GM23338 (cell line): ENCODE results near the gene AIP. TPM values are rescaled to one million over a fixed set of nuclear protein-coding genes. Genes with fewer than 3 reads are reported as not detected.

Experiments
- ATAC-seq: fragments of 200-7000 bp; cut with Tn5 transposase; 3 replicates; pipeline ENCODE4 v1.9.1; 2020
- DNase-seq: peaks from one replicate; pipeline ENCODE4 v3.0.0-alpha.2; 2015; ENCODE audit warnings: low spot score
- H2AFZ ChIP-seq: fragments of 200-600 bp; sonication (generic); 2 replicates; pipeline ENCODE4 v1.8.0; 2016; ENCODE audit warnings: antibody characterized with exemption, mild to moderate bottlenecking, moderate library complexity
- H3F3A ChIP-seq: fragments of 200-600 bp; sonication (generic); replicated peaks from 2 replicates; pipeline ENCODE4 v1.8.0; 2017; ENCODE audit warnings: antibody characterized with exemption, mixed run types, low read depth
- H3K27ac ChIP-seq: fragments of 200-600 bp; sonication (generic); 2 replicates; pipeline ENCODE4 v1.6.1; 2016; ENCODE audit warnings: low read depth
- H3K27me3 ChIP-seq: fragments of 200-600 bp; sonication (generic); 2 replicates; pipeline ENCODE4 v1.8.0; 2016; ENCODE audit warnings: mild to moderate bottlenecking, mixed run types, moderate library complexity; ENCODE audit not compliant: insufficient read depth
- H3K36me3 ChIP-seq: fragments of 200-600 bp; sonication (generic); 2 replicates; pipeline ENCODE4 v1.8.0; 2016; ENCODE audit warnings: mild to moderate bottlenecking; ENCODE audit not compliant: insufficient read depth
- H3K4me1 ChIP-seq: fragments of 200-600 bp; sonication (generic); 2 replicates; pipeline ENCODE4 v1.8.0; 2016; ENCODE audit warnings: mild to moderate bottlenecking, moderate library complexity; ENCODE audit not compliant: insufficient read depth
- H3K4me2 ChIP-seq: fragments of 200-600 bp; sonication (generic); 2 replicates; pipeline ENCODE4 v1.7.1; 2017; ENCODE audit warnings: mixed run types
- H3K4me3 ChIP-seq: fragments of 200-600 bp; sonication (generic); 2 replicates; pipeline ENCODE4 v1.6.1; 2016; ENCODE audit warnings: mixed run types
- H3K79me2 ChIP-seq: fragments of 200-600 bp; sonication (generic); replicated peaks from 2 replicates; pipeline ENCODE4 v1.8.0; 2017; ENCODE audit warnings: mild to moderate bottlenecking; ENCODE audit not compliant: insufficient read depth
- H3K9me2 ChIP-seq: fragments of 200-600 bp; sonication (generic); 2 replicates; pipeline ENCODE4 v1.8.0; 2017; ENCODE audit not compliant: insufficient read depth
- H4K20me1 ChIP-seq: fragments of 200-600 bp; sonication (generic); replicated peaks from 2 replicates; pipeline ENCODE4 v1.8.0; 2017; ENCODE audit warnings: mild to moderate bottlenecking; ENCODE audit not compliant: insufficient read depth
- H3K27ac Mint-ChIP-seq: 2 replicates; pipeline ENCODE4 v1.8.0; 2020; ENCODE audit warnings: inconsistent platforms, mild to moderate bottlenecking, moderate library complexity, mixed read lengths
- H3K27me3 Mint-ChIP-seq: 3 replicates; pipeline ENCODE4 v1.8.0; 2022; ENCODE audit warnings: low read depth, mild to moderate bottlenecking, moderate library complexity, mixed read lengths, inconsistent platforms; ENCODE audit not compliant: insufficient read depth, poor library complexity
- H3K36me3 Mint-ChIP-seq: 3 replicates; pipeline ENCODE4 v1.8.0; 2021; ENCODE audit warnings: low read depth, mild to moderate bottlenecking, inconsistent platforms, moderate library complexity, mixed read lengths
- H3K4me1 Mint-ChIP-seq: 3 replicates; pipeline ENCODE4 v1.8.0; 2020; ENCODE audit warnings: mild to moderate bottlenecking, inconsistent platforms, mixed read lengths
- H3K4me3 Mint-ChIP-seq: 3 replicates; pipeline ENCODE4 v1.8.0; 2021; ENCODE audit warnings: moderate library complexity, mild to moderate bottlenecking, inconsistent platforms, mixed read lengths
- H3K9me3 Mint-ChIP-seq: 3 replicates; pipeline ENCODE4 v1.8.0; 2020; ENCODE audit warnings: moderate library complexity, mild to moderate bottlenecking, inconsistent platforms, mixed read lengths
- CREB1 ChIP-seq: fragments of 250-450 bp; sonication (Bioruptor Pico); IDR thresholded peaks from 2 replicates; pipeline ENCODE4 v1.5.0; 2020; ENCODE audit warnings: low read depth, mild to moderate bottlenecking, moderate library complexity
- CTCF ChIP-seq, 2 experiments: fragments of 200-600 bp in 1 of 2; sonication (generic) in 1 of 2; conservative IDR thresholded peaks; 2 replicates each; pipeline versions ENCODE4 v1.5.1 to v1.6.1; 2016 to 2017; ENCODE audit warnings: antibody characterized with exemption in 2 of 2, low read depth in 2 of 2, mild to moderate bottlenecking in 2 of 2, moderate library complexity in 1 of 2
- ETS1 ChIP-seq: IDR thresholded peaks from 2 replicates; pipeline ENCODE4 v1.6.1; 2016; ENCODE audit warnings: antibody characterized with exemption
- EZH2 ChIP-seq: fragments of 200-600 bp; sonication (generic); IDR thresholded peaks from one replicate; pipeline ENCODE4 v1.8.0; 2017; ENCODE audit warnings: antibody characterized with exemption, mild to moderate bottlenecking, low read depth; ENCODE audit not compliant: unreplicated experiment
- EZH2phosphoT487 ChIP-seq: fragments of 200-600 bp; sonication (generic); IDR thresholded peaks from one replicate; pipeline ENCODE4 v1.8.1; 2018; ENCODE audit warnings: antibody characterized with exemption; ENCODE audit not compliant: unreplicated experiment
- JUNB ChIP-seq: IDR thresholded peaks from one replicate; pipeline ENCODE4 v1.6.1; 2016; ENCODE audit warnings: antibody characterized with exemption; ENCODE audit not compliant: unreplicated experiment
- NANOG ChIP-seq: IDR thresholded peaks from 2 replicates; pipeline ENCODE4 v1.6.1; 2016; ENCODE audit warnings: antibody characterized with exemption, borderline replicate concordance
- REST ChIP-seq: IDR thresholded peaks from one replicate; pipeline ENCODE4 v1.6.1; 2018; ENCODE audit warnings: antibody characterized with exemption; ENCODE audit not compliant: unreplicated experiment
- STAT1 ChIP-seq: IDR thresholded peaks from one replicate; pipeline ENCODE4 v1.6.1; 2016; ENCODE audit warnings: antibody characterized with exemption; ENCODE audit not compliant: unreplicated experiment
- ZNF114 ChIP-seq: fragments of 250-450 bp; sonication (Bioruptor Pico); IDR thresholded peaks from 2 replicates; pipeline ENCODE4 v1.5.0; 2020; ENCODE audit warnings: mild to moderate bottlenecking, moderate library complexity
- ZNF331 ChIP-seq: fragments of 250-450 bp; sonication (Bioruptor Pico); IDR thresholded peaks from 2 replicates; pipeline ENCODE4 v1.5.0; 2020; ENCODE audit warnings: low read depth, mild to moderate bottlenecking, moderate library complexity
- polyA plus RNA-seq: library from polyadenylated mRNA; unstranded; fragments of >200 nt; fragmentation: Nextera tagmentation; extraction: Ambion mirVana; gene quantifications from 2 replicates; pipeline ENCODE4 v1.2.1, GENCODE V29; 2016
- total RNA-seq: library from RNA; depleted of rRNA; stranded (reverse); fragments of >200 nt; shearing (Covaris generic); gene quantifications from 2 replicates; pipeline ENCODE4 v1.2.3, GENCODE V29; 2014

AIP gene
- total and polyA plus RNA-seq, 2 experiments from 2014 or later, result 29.1 to 32.1 TPM

- Histone ChIP-seq H3F3A (no peaks in the 10 kb centered on the region), H3K4me3 (no peak overlapping the region), H3K4me1 (peaks cover 11% of the 10 kb centered on the region; the same call in 1 of the 2 replicates), H3K4me2 (no peak overlapping the region), H3K9me2 (no peaks in the 10 kb centered on the region), H3K36me3 (no peaks in the 10 kb centered on the region), H4K20me1 (no peaks in the 10 kb centered on the region), H2AFZ (no peak overlapping the region), H3K27me3 (no peaks in the 10 kb centered on the region), H3K79me2 (peaks cover 9% of the 10 kb centered on the region; the same call in 1 of the 2 replicates), H3K27ac (no peak overlapping the region)
- Mint-ChIP-seq H3K27ac (no peak overlapping the region), H3K9me3 (no peaks in the 10 kb centered on the region), H3K4me1 (peaks cover 15% of the 10 kb centered on the region; the same call in 2 of the 3 replicates), H3K27me3 (peaks cover 12% of the 10 kb centered on the region), H3K36me3 (no peaks in the 10 kb centered on the region; the same call in 2 of the 3 replicates), H3K4me3 (no peak overlapping the region)
- TF ChIP-seq EZH2phosphoT487, result no peak
- no peak for TF ChIP-seq JUNB
- no peak for TF ChIP-seq ZNF331 (CRISPR knock-in tag)
- no peak for TF ChIP-seq STAT1
- TF ChIP-seq REST, result no peak
- TF ChIP-seq ZNF114 (CRISPR knock-in tag), result no peak
- no peak for TF ChIP-seq ETS1
- DNase-seq (no peak), ATAC-seq (no peak)
These were observed 19.6 kb upstream of the AIP start for GRCh38 chr11:67463186-67463585.

GRCh38 chr11:67463680-67464410 lies 19.0 kb upstream of the AIP start:
- no peak overlapping the region for H3K27ac ChIP-seq
- ATAC-seq (no peak), DNase-seq (no peak)
- H3K27ac Mint-ChIP-seq, result peak overlapping the region; percentile 83; the same call in 1 of the 2 replicates
- peaks cover 9% of the 10 kb centered on the region; the same call in 1 of the 2 replicates for H3K79me2 ChIP-seq
- no peaks in the 10 kb centered on the region for H3F3A ChIP-seq
- H3K36me3 Mint-ChIP-seq, result no peaks in the 10 kb centered on the region; the same call in 2 of the 3 replicates
- no peaks in the 10 kb centered on the region for H3K9me3 Mint-ChIP-seq
- peak overlapping the region; percentile 84 for H2AFZ ChIP-seq
- no peaks in the 10 kb centered on the region for H3K27me3 ChIP-seq
- H3K27me3 Mint-ChIP-seq, result peaks cover 15% of the 10 kb centered on the region
- TF ChIP-seq NANOG (no peak), REST (no peak), ETS1 (no peak), STAT1 (no peak), JUNB (no peak), ZNF331 (CRISPR knock-in tag) (no peak), CREB1 (CRISPR knock-in tag) (no peak), EZH2 (no peak), EZH2phosphoT487 (no peak), CTCF (conservative IDR thresholded peaks at IDR 0.05; ENCODE audit: low read depth in 2 of 2) (no peak)
- H4K20me1 ChIP-seq, result no peaks in the 10 kb centered on the region
- peak overlapping the region; percentile 78 for H3K4me2 ChIP-seq
- peaks cover 13% of the 10 kb centered on the region; the same call in 1 of the 2 replicates for H3K4me1 ChIP-seq
- peak overlapping the region; percentile 85 for H3K4me3 Mint-ChIP-seq
- no peaks in the 10 kb centered on the region for H3K9me2 ChIP-seq
- peak overlapping the region; percentile 93 for H3K4me3 ChIP-seq
- H3K4me1 Mint-ChIP-seq, result peaks cover 15% of the 10 kb centered on the region; the same call in 2 of the 3 replicates
- H3K36me3 ChIP-seq, result no peaks in the 10 kb centered on the region
